WERI-Rb-1 (cell line): ENCODE measurements around the gene INPP4B.

Source experiments
- DNase-seq: peaks from one replicate; pipeline ENCODE4 v3.0.0-alpha.2; 2020
- H3K27ac ChIP-seq: fragments of 250-450 bp; sonication (Bioruptor Pico); 2 replicates; pipeline ENCODE4 v1.5.1; 2020; ENCODE audit warnings: mild to moderate bottlenecking, moderate library complexity
- H3K27me3 ChIP-seq: fragments of 250-450 bp; sonication (Bioruptor Pico); 2 replicates; pipeline ENCODE4 v1.5.1; 2021; ENCODE audit warnings: mild to moderate bottlenecking, low read depth, moderate library complexity; ENCODE audit not compliant: insufficient read depth, severe bottlenecking
- H3K36me3 ChIP-seq: fragments of 250-450 bp; sonication (Bioruptor Pico); 2 replicates; pipeline ENCODE4 v1.5.1; 2020; ENCODE audit warnings: mild to moderate bottlenecking, moderate library complexity
- H3K4me3 ChIP-seq: 2 replicates; pipeline ENCODE4 v1.5.1; 2011; ENCODE audit warnings: low read depth, mild to moderate bottlenecking, control low read depth, low read length
- H3K9me3 ChIP-seq: fragments of 250-450 bp; sonication (Bioruptor Pico); 2 replicates; pipeline ENCODE4 v1.5.1; 2021; ENCODE audit warnings: mild to moderate bottlenecking, moderate library complexity; ENCODE audit not compliant: severe bottlenecking
- TF ChIP-seq, protein P1 (sequence below): IDR thresholded peaks from 2 replicates; pipeline ENCODE4 v1.5.1; 2011; ENCODE audit warnings: low read depth, mild to moderate bottlenecking, control low read depth, inconsistent platforms, low read length

The INPP4B gene

DNA sequence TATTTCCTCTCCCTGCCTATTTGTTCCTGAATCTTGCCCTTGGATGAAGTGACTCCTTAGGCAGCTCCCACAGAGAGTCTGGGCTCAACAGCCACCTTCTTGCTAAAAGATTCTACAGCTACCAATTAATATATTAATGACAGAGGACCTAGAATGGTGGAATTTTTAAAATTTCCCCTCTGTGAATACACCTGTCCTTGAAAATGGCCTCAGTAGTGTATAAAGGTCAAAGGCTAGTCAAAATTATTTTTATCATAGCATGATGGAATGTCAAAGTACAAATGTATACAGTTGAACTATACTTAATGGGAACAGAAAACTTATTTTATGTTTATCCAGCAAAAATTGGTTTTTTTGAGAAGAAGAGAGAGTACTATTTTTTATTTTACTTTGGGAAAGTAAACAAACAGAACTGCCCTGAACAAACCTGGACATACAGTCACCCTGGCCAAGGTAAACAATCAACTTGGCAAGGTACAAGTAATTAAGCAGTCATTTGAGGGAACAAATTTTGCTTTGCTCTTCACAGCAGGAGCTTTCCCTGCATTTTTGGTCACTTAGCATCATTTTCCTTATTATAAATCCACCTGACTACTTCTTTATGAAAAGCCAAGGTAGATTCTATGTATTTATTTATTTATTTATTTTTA is 250.8 kb downstream of the INPP4B start:
- H3K27me3 ChIP-seq, result no peaks in the 10 kb centered on the region
- H3K9me3 ChIP-seq, result no peaks in the 10 kb centered on the region
- no peak for DNase-seq
- no peak overlapping the region for H3K27ac ChIP-seq
- TF ChIP-seq, protein P1, sequence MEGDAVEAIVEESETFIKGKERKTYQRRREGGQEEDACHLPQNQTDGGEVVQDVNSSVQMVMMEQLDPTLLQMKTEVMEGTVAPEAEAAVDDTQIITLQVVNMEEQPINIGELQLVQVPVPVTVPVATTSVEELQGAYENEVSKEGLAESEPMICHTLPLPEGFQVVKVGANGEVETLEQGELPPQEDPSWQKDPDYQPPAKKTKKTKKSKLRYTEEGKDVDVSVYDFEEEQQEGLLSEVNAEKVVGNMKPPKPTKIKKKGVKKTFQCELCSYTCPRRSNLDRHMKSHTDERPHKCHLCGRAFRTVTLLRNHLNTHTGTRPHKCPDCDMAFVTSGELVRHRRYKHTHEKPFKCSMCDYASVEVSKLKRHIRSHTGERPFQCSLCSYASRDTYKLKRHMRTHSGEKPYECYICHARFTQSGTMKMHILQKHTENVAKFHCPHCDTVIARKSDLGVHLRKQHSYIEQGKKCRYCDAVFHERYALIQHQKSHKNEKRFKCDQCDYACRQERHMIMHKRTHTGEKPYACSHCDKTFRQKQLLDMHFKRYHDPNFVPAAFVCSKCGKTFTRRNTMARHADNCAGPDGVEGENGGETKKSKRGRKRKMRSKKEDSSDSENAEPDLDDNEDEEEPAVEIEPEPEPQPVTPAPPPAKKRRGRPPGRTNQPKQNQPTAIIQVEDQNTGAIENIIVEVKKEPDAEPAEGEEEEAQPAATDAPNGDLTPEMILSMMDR, result no peak
- no peaks in the 10 kb centered on the region for H3K36me3 ChIP-seq
- no peak overlapping the region for H3K4me3 ChIP-seq

DNA sequence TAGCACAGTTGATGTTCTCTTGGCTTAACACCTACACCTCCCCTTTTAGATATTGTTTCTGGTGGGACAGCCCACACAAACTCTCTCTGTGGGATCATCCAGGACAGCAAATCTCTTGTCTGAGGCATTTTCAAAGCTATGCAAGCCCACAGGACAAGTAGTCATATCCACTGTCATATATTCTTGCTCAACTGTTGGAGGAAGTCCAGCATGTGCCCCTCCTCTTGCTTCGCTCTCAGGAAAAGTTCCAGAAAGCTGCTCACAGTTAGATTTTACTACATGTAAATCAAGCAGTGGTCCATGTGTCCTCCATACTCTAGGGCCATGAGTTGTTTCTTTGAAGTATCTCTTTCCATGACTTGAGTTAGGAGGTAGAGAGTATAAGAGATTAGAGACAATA is 260.7 kb downstream of the INPP4B start:
- no peak overlapping the region for H3K4me3 ChIP-seq
- no peaks in the 10 kb centered on the region for H3K9me3 ChIP-seq
- no peaks in the 10 kb centered on the region for H3K36me3 ChIP-seq
- TF ChIP-seq, protein P1, result no peak
- no peak overlapping the region for H3K27ac ChIP-seq
- no peaks in the 10 kb centered on the region for H3K27me3 ChIP-seq
- no peak for DNase-seq

DNA sequence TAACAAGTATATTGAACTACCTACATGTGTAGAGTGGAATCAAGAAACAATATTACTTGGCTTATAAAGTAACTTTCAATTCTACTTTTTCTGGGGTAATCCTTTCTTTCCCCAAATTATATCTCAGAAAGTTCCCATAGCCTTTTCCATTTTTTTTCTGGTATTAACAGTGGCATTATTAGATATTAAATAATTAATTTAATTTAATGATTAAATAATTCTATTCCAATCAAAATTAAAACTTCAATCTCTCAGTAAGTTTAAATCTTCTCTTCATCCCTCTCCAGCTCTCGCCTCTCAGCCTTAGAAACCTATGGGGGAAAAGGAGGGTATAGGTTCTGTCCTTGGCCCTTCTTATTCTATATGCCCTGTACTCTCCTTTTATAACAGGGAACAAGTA is 262.4 kb downstream of the INPP4B start:
- no peaks in the 10 kb centered on the region for H3K27me3 ChIP-seq
- no peak overlapping the region for H3K4me3 ChIP-seq
- no peak for DNase-seq
- TF ChIP-seq, protein P1, result no peak
- no peaks in the 10 kb centered on the region for H3K36me3 ChIP-seq
- H3K27ac ChIP-seq, result no peak overlapping the region
- H3K9me3 ChIP-seq, result no peaks in the 10 kb centered on the region

DNA sequence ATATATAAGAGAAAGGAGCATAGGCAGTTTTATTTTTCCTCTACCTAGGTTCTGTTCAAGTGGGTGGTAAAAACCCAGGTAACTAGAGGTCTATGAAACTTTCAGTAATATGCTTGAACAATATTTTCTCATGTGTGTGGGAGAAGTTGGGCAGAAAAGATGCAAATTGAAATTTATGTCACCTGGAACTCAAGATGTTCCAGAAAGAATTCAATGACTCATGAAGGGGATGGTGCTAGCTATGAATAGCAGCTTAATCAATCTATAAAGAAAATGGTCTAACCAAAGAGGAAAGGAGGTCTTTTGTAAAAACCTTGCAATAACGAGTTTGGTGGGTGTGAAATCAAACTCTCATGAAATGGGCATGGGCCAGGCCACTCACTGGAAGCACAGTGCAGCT is 263.8 kb downstream of the INPP4B start:
- DNase-seq, result no peak
- Histone ChIP-seq H3K4me3 (no peak overlapping the region), H3K27me3 (no peaks in the 10 kb centered on the region), H3K9me3 (no peaks in the 10 kb centered on the region), H3K27ac (no peak overlapping the region), H3K36me3 (no peaks in the 10 kb centered on the region)
- TF ChIP-seq, protein P1, result no peak

DNA sequence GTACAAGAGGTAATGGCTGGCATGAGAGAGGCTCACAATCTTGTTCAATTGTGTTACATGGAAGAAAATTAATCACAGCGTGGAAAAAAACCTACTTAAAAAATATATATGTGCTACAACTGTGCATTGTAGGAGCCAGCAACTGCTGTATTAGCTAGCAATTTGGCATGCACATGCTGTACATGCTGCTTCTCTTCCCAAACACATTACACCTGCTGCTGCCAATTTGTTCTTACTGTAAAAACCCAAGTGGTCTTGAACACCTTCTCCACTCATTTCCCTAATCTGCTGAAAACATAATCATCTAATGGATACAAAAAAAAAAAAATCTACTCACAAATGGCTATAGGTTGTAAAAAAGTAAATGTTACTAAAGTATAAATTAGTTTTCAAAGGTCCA is 264.2 kb downstream of the INPP4B start:
- TF ChIP-seq, protein P1, result no peak
- H3K4me3 ChIP-seq, result no peak overlapping the region
- H3K27me3 ChIP-seq, result no peaks in the 10 kb centered on the region
- no peaks in the 10 kb centered on the region for H3K9me3 ChIP-seq
- no peak overlapping the region for H3K27ac ChIP-seq
- DNase-seq, result no peak
- H3K36me3 ChIP-seq, result no peaks in the 10 kb centered on the region

DNA sequence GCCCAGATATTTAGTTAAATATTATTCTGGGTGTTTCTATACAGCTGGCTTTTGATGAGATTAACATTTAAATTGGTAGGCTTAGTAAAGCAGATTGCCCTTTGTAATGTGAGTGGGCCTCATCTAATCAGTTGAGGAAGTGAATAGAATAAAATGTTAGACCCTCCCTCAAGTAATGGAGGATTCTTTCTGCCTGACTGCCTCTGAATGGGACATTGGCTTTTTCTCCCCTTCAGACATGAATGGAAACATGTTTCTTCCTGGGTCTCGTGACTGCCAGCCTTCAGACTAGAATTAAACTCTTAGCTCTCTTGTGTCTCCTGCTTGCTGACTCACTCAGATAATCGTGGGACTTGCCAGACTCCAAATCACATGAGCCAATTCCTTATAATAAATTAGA is 266.7 kb downstream of the INPP4B start:
- no peak for DNase-seq
- H3K27me3 ChIP-seq, result no peaks in the 10 kb centered on the region
- TF ChIP-seq, protein P1, result no peak
- H3K36me3 ChIP-seq, result no peaks in the 10 kb centered on the region
- no peaks in the 10 kb centered on the region for H3K9me3 ChIP-seq
- no peak overlapping the region for H3K27ac ChIP-seq
- no peak overlapping the region for H3K4me3 ChIP-seq
